Upper lobe of left lung (tissue), 6 donors: ENCODE data around the gene BCL2. TPM values are rescaled to one million over a fixed set of nuclear protein-coding genes. Genes with fewer than 3 reads are reported as not detected.

Experiments
- ATAC-seq, 2 donors: fragments of 200-7000 bp; cut with Tn5 transposase; one replicate each; pipeline ENCODE4 v1.9.1; 2022; ENCODE audit warnings: mild to moderate bottlenecking in 2 of 2, moderate library complexity in 2 of 2; ENCODE audit not compliant: low FRiP score in 2 of 2
- DNase-seq, 2 donors: peaks; one replicate each; pipeline ENCODE4 v3.0.0-alpha.2; 2019 to 2020
- H3K27ac ChIP-seq, 4 donors: fragments of 200-600 bp; sonication (generic); one replicate each; pipeline ENCODE4 v1.5.1; 2016 to 2019
- H3K27me3 ChIP-seq, 4 donors: fragments of 200-600 bp; sonication (generic); one replicate each; pipeline ENCODE4 v1.5.1; 2017 to 2019
- H3K36me3 ChIP-seq, 4 donors: fragments of 200-600 bp; sonication (generic); one replicate each; pipeline ENCODE4 v1.5.1; 2016 to 2019
- H3K4me1 ChIP-seq, 4 donors: fragments of 200-600 bp; sonication (generic); one replicate each; pipeline ENCODE4 v1.5.1; 2018 to 2019
- H3K4me3 ChIP-seq, 4 donors: fragments of 200-600 bp; sonication (generic); one replicate each; pipeline ENCODE4 v1.5.1; 2017 to 2019; ENCODE audit warnings: mild to moderate bottlenecking in 2 of 4, moderate library complexity in 1 of 4
- H3K9me3 ChIP-seq, 4 donors: fragments of 200-600 bp; sonication (generic); one replicate each; pipeline ENCODE4 v1.5.1; 2018 to 2019
- CTCF ChIP-seq, 6 experiments: fragments of 450-650 bp in 4 of 6; fragments of 200-600 bp in 2 of 6; sonication (generic) in 2 of 6; IDR thresholded peaks; one replicate each; pipeline ENCODE4 v1.5.1; 2016 to 2019; ENCODE audit warnings: antibody characterized with exemption in 6 of 6
- EP300 ChIP-seq, 4 donors: sonication (generic); formaldehyde crosslinking; IDR thresholded peaks; one replicate each; pipeline ENCODE4 v1.5.1; 2017; ENCODE audit warnings: antibody characterized with exemption in 4 of 4, control low read depth in 2 of 4
- POLR2A ChIP-seq, 4 donors: fragments of 450-650 bp; IDR thresholded peaks; one replicate each; pipeline ENCODE4 v1.5.1; 2016 to 2017; ENCODE audit warnings: antibody characterized with exemption in 4 of 4, mild to moderate bottlenecking in 2 of 4
- POLR2AphosphoS5 ChIP-seq, 2 donors: sonication (generic); formaldehyde crosslinking; IDR thresholded peaks; one replicate each; pipeline ENCODE4 v1.5.1; 2017; ENCODE audit warnings: antibody characterized with exemption in 2 of 2
- WGBS, 2 donors: methylation state at CpG; one replicate each; pipeline ENCODE4 v1.1.5; 2017 to 2018; 5-methylcytosine and 5-hydroxymethylcytosine counted together
- total RNA-seq, 6 donors: library from RNA; depleted of rRNA in 4 of 6; stranded (reverse); fragments of >200 nt in 4 of 6; gene quantifications; one replicate each; pipeline versions ENCODE4 v1.1.0 to v1.2.1, GENCODE V29; 2016 to 2021
- donor health status: DM: no; HTN: no; CAD: no; lungs with moderate emphysema.
- donor health status: DM: no; HTN: yes; CAD: no; lungs with severe emphysema.

BCL2 gene
- total RNA-seq, 6 donors from 2014 or later: 5.9 to 19.9 (median 11.4) TPM

GRCh38 chr18:63301434-63301833 lies 18.1 kb downstream of the BCL2 start:
- H3K36me3 ChIP-seq: no peaks in the 10 kb centered on the region
- H3K4me1 ChIP-seq: peaks cover 0 to 11% (median 0%) of the 10 kb centered on the region in 4 donors
- no peak overlapping the region for H3K27ac ChIP-seq
- DNase-seq (peak in 1 of 2 donors; percentile 38), ATAC-seq (peak in 1 of 2 donors; percentile 72)
- no peak for TF ChIP-seq EP300 (IDR thresholded peaks at IDR 0.05)
- no peak for TF ChIP-seq POLR2A (IDR thresholded peaks at IDR 0.05)
- no peaks in the 10 kb centered on the region for H3K9me3 ChIP-seq
- no peaks in the 10 kb centered on the region for H3K27me3 ChIP-seq
- 71 to 83% methylated on average over 9 of the region's 9 CpGs for whole genome bisulfite sequencing, 2 donors
- H3K4me3 ChIP-seq: no peak overlapping the region

GRCh38 chr18:63299837-63300745 lies 19.5 kb downstream of the BCL2 start:
- ATAC-seq (no peak), DNase-seq (no peak)
- Histone ChIP-seq H3K36me3 (no peaks in the 10 kb centered on the region), H3K4me1 (peaks cover 0 to 11% (median 0%) of the 10 kb centered on the region in 4 donors), H3K4me3 (no peak overlapping the region), H3K9me3 (no peaks in the 10 kb centered on the region), H3K27ac (peak overlapping the region in 1 of 4 donors; percentile 9), H3K27me3 (no peaks in the 10 kb centered on the region)
- WGBS, 2 donors: 69 to 72% methylated on average over 5 of the region's 5 CpGs
- TF ChIP-seq POLR2A (IDR thresholded peaks at IDR 0.05) (no peak), EP300 (IDR thresholded peaks at IDR 0.05) (no peak)

GRCh38 chr18:63298400-63299365 lies 20.9 kb downstream of the BCL2 start:
- no peak overlapping the region for H3K4me3 ChIP-seq
- H3K36me3 ChIP-seq: no peaks in the 10 kb centered on the region
- TF ChIP-seq CTCF (IDR thresholded peaks at IDR 0.05) (no peak), POLR2AphosphoS5 (IDR thresholded peaks at IDR 0.05) (no peak), POLR2A (IDR thresholded peaks at IDR 0.05) (no peak), EP300 (IDR thresholded peaks at IDR 0.05) (no peak)
- H3K9me3 ChIP-seq: no peaks in the 10 kb centered on the region
- H3K4me1 ChIP-seq: peaks cover 0 to 11% (median 0%) of the 10 kb centered on the region in 4 donors
- no peak for DNase-seq
- no peaks in the 10 kb centered on the region for H3K27me3 ChIP-seq
- WGBS, 2 donors: 64 to 78% methylated on average over 9 of the region's 9 CpGs
- no peak for ATAC-seq
- peak overlapping the region in 1 of 4 donors; percentile 9 for H3K27ac ChIP-seq

- TF ChIP-seq POLR2A (IDR thresholded peaks at IDR 0.05): no peak
- no peak for TF ChIP-seq CTCF (IDR thresholded peaks at IDR 0.05)
- TF ChIP-seq POLR2AphosphoS5 (IDR thresholded peaks at IDR 0.05): no peak
- TF ChIP-seq EP300 (IDR thresholded peaks at IDR 0.05): no peak
- no peaks in the 10 kb centered on the region for H3K36me3 ChIP-seq
- no peaks in the 10 kb centered on the region for H3K27me3 ChIP-seq
- no peak for ATAC-seq
- peaks cover 0 to 14% (median 3%) of the 10 kb centered on the region in 4 donors for H3K4me1 ChIP-seq
- no peak overlapping the region for H3K4me3 ChIP-seq
- H3K27ac ChIP-seq: no peak overlapping the region
- DNase-seq: no peak
- 68 to 70% methylated on average over 15 to 16 of the region's 16 CpGs for WGBS, 2 donors
- H3K9me3 ChIP-seq: no peaks in the 10 kb centered on the region
These were observed 21.7 kb downstream of the BCL2 start for GRCh38 chr18:63297687-63298399.

GRCh38 chr18:63293935-63294334 lies 25.6 kb downstream of the BCL2 start:
- H3K4me1 ChIP-seq: peaks cover 1 to 17% (median 6%) of the 10 kb centered on the region in 4 donors
- TF ChIP-seq POLR2AphosphoS5 (IDR thresholded peaks at IDR 0.05): no peak
- TF ChIP-seq CTCF (IDR thresholded peaks at IDR 0.05): no peak
- no peak for TF ChIP-seq EP300 (IDR thresholded peaks at IDR 0.05)
- no peak for TF ChIP-seq POLR2A (IDR thresholded peaks at IDR 0.05)
- no peaks in the 10 kb centered on the region for H3K36me3 ChIP-seq
- H3K4me3 ChIP-seq: no peak overlapping the region
- H3K9me3 ChIP-seq: no peaks in the 10 kb centered on the region
- H3K27ac ChIP-seq: no peak overlapping the region
- DNase-seq (no peak), ATAC-seq (no peak)
- 86 to 93% methylated on average over 4 of the region's 4 CpGs for WGBS, 2 donors
- H3K27me3 ChIP-seq: no peaks in the 10 kb centered on the region
